Common myeloid progenitor, CD34-positive (primary cell): Measurements from ENCODE around the gene VPS52.

Experiments
- CTCF ChIA-PET: fragments of 350-600 bp; sonication (Branson Sonifier 250); formaldehyde crosslinking; loops from one replicate; lab custom pipeline; 2021; ENCODE audit warnings: antibody characterized with exemption; lab: Charles Lee
- POLR2A ChIA-PET: fragments of 350-600 bp; sonication (Branson Sonifier 250); formaldehyde crosslinking; loops from one replicate; lab custom pipeline; 2021; ENCODE audit warnings: antibody characterized with exemption; lab: Charles Lee
- DNase-seq, 3 donors: peaks; one replicate each; pipeline versions ENCODE4 v3.0.0 to v3.0.0-alpha.2; 2013
- H3K27ac ChIP-seq, 2 experiments: 1 replicate in 1 of 2; 2 replicates in 1 of 2; pipeline ENCODE4 v1.7.0; 2013; ENCODE audit warnings: inconsistent platforms in 2 of 2, low read length in 2 of 2, mild to moderate bottlenecking in 2 of 2, low read depth in 1 of 2, moderate library complexity in 1 of 2; ENCODE audit not compliant: severe bottlenecking in 2 of 2, insufficient read depth in 1 of 2, poor library complexity in 1 of 2
- H3K27me3 ChIP-seq, 5 experiments: replicated peaks in 2 of 5; 1 replicate in 3 of 5; 2 replicates in 2 of 5; pipeline versions ENCODE4 v1.6.1 to v1.7.0; 2013; ENCODE audit warnings: low read length in 4 of 5, mild to moderate bottlenecking in 2 of 5, moderate library complexity in 2 of 5, inconsistent platforms in 1 of 5; ENCODE audit not compliant: insufficient read depth in 5 of 5, control insufficient read depth in 4 of 5
- H3K36me3 ChIP-seq, 4 experiments: 1 replicate in 2 of 4; 2 replicates in 2 of 4; pipeline versions ENCODE4 v1.6.1 to v1.7.0; 2013; ENCODE audit warnings: low read length in 3 of 4, control low read depth in 1 of 4, mild to moderate bottlenecking in 1 of 4; ENCODE audit not compliant: control insufficient read depth in 4 of 4, insufficient read depth in 4 of 4
- H3K4me1 ChIP-seq, 4 experiments: 1 replicate in 3 of 4; 2 replicates in 1 of 4; pipeline versions ENCODE4 v1.6.1 to v1.7.1; 2013; ENCODE audit warnings: low read length in 3 of 4, mild to moderate bottlenecking in 3 of 4, control low read depth in 1 of 4, inconsistent platforms in 1 of 4, moderate library complexity in 1 of 4; ENCODE audit not compliant: control insufficient read depth in 4 of 4, insufficient read depth in 4 of 4; ENCODE audit errors: control extremely low read depth in 1 of 4
- H3K4me3 ChIP-seq, 7 experiments: 1 replicate in 4 of 7; 2 replicates in 3 of 7; pipeline versions ENCODE4 v1.5.1 to v1.7.0; 2013; ENCODE audit warnings: mild to moderate bottlenecking in 7 of 7, low read length in 6 of 7, moderate library complexity in 6 of 7, inconsistent platforms in 2 of 7, low read depth in 2 of 7, control low read depth in 1 of 7; ENCODE audit not compliant: insufficient read depth in 4 of 7, control insufficient read depth in 1 of 7; ENCODE audit errors: extremely low read depth in 1 of 7
- H3K9me3 ChIP-seq, 5 experiments: 1 replicate in 4 of 5; 2 replicates in 1 of 5; pipeline versions ENCODE4 v1.6.1 to v1.7.1; 2013; ENCODE audit warnings: low read length in 4 of 5, mild to moderate bottlenecking in 2 of 5, inconsistent platforms in 1 of 5, low read depth in 1 of 5, moderate library complexity in 1 of 5; ENCODE audit not compliant: control insufficient read depth in 4 of 5, insufficient read depth in 2 of 5; ENCODE audit errors: control extremely low read depth in 1 of 5
- WGBS: methylation state at CpG from one replicate; pipeline ENCODE4 v1.1.5; 2013; ENCODE audit not compliant: insufficient coverage; 5-methylcytosine and 5-hydroxymethylcytosine counted together

VPS52 gene

GRCh38 chr6:33314515-33314942, 42.9 kb upstream of the VPS52 start:
- Histone ChIP-seq H3K4me1 (peaks cover 3 to 60% (median 45%) of the 10 kb centered on the region in 4 experiments), H3K4me3 (peak overlapping the region; percentile 92 to 99 (median 96)), H3K36me3 (peaks cover 0 to 27% (median 15%) of the 10 kb centered on the region in 4 experiments), H3K9me3 (no peaks in the 10 kb centered on the region), H3K27me3 (no peaks in the 10 kb centered on the region), H3K27ac (peak overlapping the region; percentile 93 to 95)
- ChIA-PET CTCF (interaction anchor here (0.6 kb wide), 1 partner anchor 55 kb away, joined by 3 read pairs; no protein-coding TSS in a partner anchor), POLR2A (interaction anchor here (2.8 kb wide), 1 partner anchor 15 kb away, joined by 18 read pairs; the partner anchor contains the start of gene RGL2)
- WGBS: 0% methylated on average over 6 of the region's 10 CpGs
- DNase-seq: peak; percentile 64 to 89 (median 87)

GRCh38 chr6:33313709-33314514, 42.2 kb upstream of the VPS52 start, which contains the start of gene TAPBP:
TSS of gene TAPBP (minus strand) at chr6:33314078. CDS start at chr6:33314041, 37 bp downstream.
- WGBS: 0% methylated on average over 35 of the region's 47 CpGs
- Histone ChIP-seq H3K4me3 (peak within 1 kb of the TSS; percentile 92 to 99 (median 96)), H3K27me3 (no peaks in the 10 kb centered on the region), H3K27ac (peak within 1 kb of the TSS; percentile 93 to 95), H3K36me3 (peaks cover 0 to 23% (median 10%) of the 10 kb centered on the region in 4 experiments), H3K4me1 (peaks cover 3 to 53% (median 43%) of the 10 kb centered on the region in 4 experiments), H3K9me3 (no peaks in the 10 kb centered on the region)
- ChIA-PET CTCF (interaction anchor here (0.6 to 3.3 kb wide), 6 partner anchors 15 to 83 kb away, joined by 3 to 14 read pairs (median 6); partner anchors contain the start of gene RGL2), POLR2A (interaction anchor here (0.6 to 2.8 kb wide), 3 partner anchors 10 to 36 kb away, joined by 3 to 18 read pairs (median 4); partner anchors contain the start of gene RGL2)
- peak; percentile 83 to 93 (median 92) for DNase-seq

- WGBS: under 1% methylated on average over 24 of the region's 33 CpGs
- Histone ChIP-seq H3K4me3 (peak overlapping the region; percentile 92 to 99 (median 96)), H3K27ac (peak overlapping the region; percentile 93 to 95), H3K4me1 (peaks cover 3 to 46% (median 37%) of the 10 kb centered on the region in 4 experiments), H3K36me3 (peaks cover 2 to 23% (median 12%) of the 10 kb centered on the region in 4 experiments), H3K9me3 (no peaks in the 10 kb centered on the region), H3K27me3 (no peaks in the 10 kb centered on the region)
- DNase-seq: peak; percentile 48 to 81 (median 78)
- POLR2A ChIA-PET: interaction anchor here (0.6 to 2.8 kb wide), 3 partner anchors 11 to 36 kb away, joined by 3 to 18 read pairs (median 4); partner anchors contain the start of gene RGL2
- CTCF ChIA-PET: interaction anchor here (1.0 to 3.6 kb wide), 7 partner anchors 12 to 95 kb away, joined by 3 to 19 read pairs (median 10); partner anchors contain the start of gene RGL2
Observed at GRCh38 chr6:33313105-33313708, 41.5 kb upstream of the VPS52 start.

GRCh38 chr6:33312361-33313104, 40.9 kb upstream of the VPS52 start:
- Histone ChIP-seq H3K27ac (peak overlapping the region; percentile 93 to 95), H3K36me3 (peaks cover 3 to 29% (median 13%) of the 10 kb centered on the region in 4 experiments), H3K9me3 (no peaks in the 10 kb centered on the region), H3K4me1 (peaks cover 3 to 44% (median 35%) of the 10 kb centered on the region in 4 experiments), H3K27me3 (no peaks in the 10 kb centered on the region), H3K4me3 (peak overlapping the region; percentile 7 to 99 (median 93))
- ChIA-PET POLR2A (interaction anchor here (0.5 to 2.8 kb wide), 4 partner anchors 11 to 119 kb away, joined by 3 to 18 read pairs (median 4); partner anchors contain the start of gene RGL2), CTCF (interaction anchor here (0.7 to 3.6 kb wide), 10 partner anchors 8 to 96 kb away, joined by 3 to 19 read pairs (median 4); partner anchors contain the start of gene RGL2)
- WGBS: 24% methylated on average over 22 of the region's 29 CpGs
- peak; percentile 74 to 90 (median 88) for DNase-seq

- Histone ChIP-seq H3K9me3 (no peaks in the 10 kb centered on the region), H3K4me3 (no peak overlapping the region), H3K4me1 (peaks cover 0 to 3% (median 0%) of the 10 kb centered on the region in 4 experiments), H3K36me3 (peaks cover 15 to 70% (median 48%) of the 10 kb centered on the region in 4 experiments), H3K27ac (no peak overlapping the region), H3K27me3 (no peaks in the 10 kb centered on the region)
- DNase-seq: no peak
- ChIA-PET POLR2A (no interaction called here), CTCF (interaction anchor here (1.0 to 1.3 kb wide), 2 partner anchors 12 to 29 kb away, joined by 3 read pairs; no protein-coding TSS in a partner anchor)
- WGBS: 100% methylated on average over 2 of the region's 4 CpGs
Observed at GRCh38 chr6:33306356-33306755, 34.7 kb upstream of the VPS52 start.

GRCh38 chr6:33305052-33305451, 33.4 kb upstream of the VPS52 start:
- H3K27ac ChIP-seq: no peak overlapping the region
- H3K4me3 ChIP-seq: no peak overlapping the region
- H3K4me1 ChIP-seq: peaks cover 0 to 8% (median 7%) of the 10 kb centered on the region in 4 experiments
- no peaks in the 10 kb centered on the region for H3K9me3 ChIP-seq
- no peak for DNase-seq
- ChIA-PET CTCF (interaction anchor here (2.1 kb wide), 1 partner anchor 15 kb away, joined by 6 read pairs; the partner anchor contains the start of gene PFDN6), POLR2A (no interaction called here)
- WGBS: 96% methylated on average over 8 of the region's 8 CpGs
- peaks cover 15 to 65% (median 44%) of the 10 kb centered on the region in 4 experiments for H3K36me3 ChIP-seq
- no peaks in the 10 kb centered on the region for H3K27me3 ChIP-seq
